Common myeloid progenitor, CD34-positive (primary cell): Measurements from ENCODE around the gene IMMP2L.

Experiments used
- CTCF ChIA-PET: fragments of 350-600 bp; sonication (Branson Sonifier 250); formaldehyde crosslinking; loops from one replicate; lab custom pipeline; 2021; ENCODE audit warnings: antibody characterized with exemption; lab: Charles Lee
- POLR2A ChIA-PET: fragments of 350-600 bp; sonication (Branson Sonifier 250); formaldehyde crosslinking; loops from one replicate; lab custom pipeline; 2021; ENCODE audit warnings: antibody characterized with exemption; lab: Charles Lee
- DNase-seq, 3 donors: peaks; one replicate each; pipeline versions ENCODE4 v3.0.0 to v3.0.0-alpha.2; 2013
- H3K27ac ChIP-seq, 2 experiments: 1 replicate in 1 of 2; 2 replicates in 1 of 2; pipeline ENCODE4 v1.7.0; 2013; ENCODE audit warnings: inconsistent platforms in 2 of 2, low read length in 2 of 2, mild to moderate bottlenecking in 2 of 2, low read depth in 1 of 2, moderate library complexity in 1 of 2; ENCODE audit not compliant: severe bottlenecking in 2 of 2, insufficient read depth in 1 of 2, poor library complexity in 1 of 2
- H3K27me3 ChIP-seq, 5 experiments: replicated peaks in 2 of 5; 1 replicate in 3 of 5; 2 replicates in 2 of 5; pipeline versions ENCODE4 v1.6.1 to v1.7.0; 2013; ENCODE audit warnings: low read length in 4 of 5, mild to moderate bottlenecking in 2 of 5, moderate library complexity in 2 of 5, inconsistent platforms in 1 of 5; ENCODE audit not compliant: insufficient read depth in 5 of 5, control insufficient read depth in 4 of 5
- H3K36me3 ChIP-seq, 4 experiments: 1 replicate in 2 of 4; 2 replicates in 2 of 4; pipeline versions ENCODE4 v1.6.1 to v1.7.0; 2013; ENCODE audit warnings: low read length in 3 of 4, control low read depth in 1 of 4, mild to moderate bottlenecking in 1 of 4; ENCODE audit not compliant: control insufficient read depth in 4 of 4, insufficient read depth in 4 of 4
- H3K4me1 ChIP-seq, 4 experiments: 1 replicate in 3 of 4; 2 replicates in 1 of 4; pipeline versions ENCODE4 v1.6.1 to v1.7.1; 2013; ENCODE audit warnings: low read length in 3 of 4, mild to moderate bottlenecking in 3 of 4, control low read depth in 1 of 4, inconsistent platforms in 1 of 4, moderate library complexity in 1 of 4; ENCODE audit not compliant: control insufficient read depth in 4 of 4, insufficient read depth in 4 of 4; ENCODE audit errors: control extremely low read depth in 1 of 4
- H3K4me3 ChIP-seq, 7 experiments: 1 replicate in 4 of 7; 2 replicates in 3 of 7; pipeline versions ENCODE4 v1.5.1 to v1.7.0; 2013; ENCODE audit warnings: mild to moderate bottlenecking in 7 of 7, low read length in 6 of 7, moderate library complexity in 6 of 7, inconsistent platforms in 2 of 7, low read depth in 2 of 7, control low read depth in 1 of 7; ENCODE audit not compliant: insufficient read depth in 4 of 7, control insufficient read depth in 1 of 7; ENCODE audit errors: extremely low read depth in 1 of 7
- H3K9me3 ChIP-seq, 5 experiments: 1 replicate in 4 of 5; 2 replicates in 1 of 5; pipeline versions ENCODE4 v1.6.1 to v1.7.1; 2013; ENCODE audit warnings: low read length in 4 of 5, mild to moderate bottlenecking in 2 of 5, inconsistent platforms in 1 of 5, low read depth in 1 of 5, moderate library complexity in 1 of 5; ENCODE audit not compliant: control insufficient read depth in 4 of 5, insufficient read depth in 2 of 5; ENCODE audit errors: control extremely low read depth in 1 of 5
- WGBS: methylation state at CpG from one replicate; pipeline ENCODE4 v1.1.5; 2013; ENCODE audit not compliant: insufficient coverage; 5-methylcytosine and 5-hydroxymethylcytosine counted together

The IMMP2L gene

GRCh38 chr7:110964775-110965174, 597.5 kb downstream of the IMMP2L start:
- ChIA-PET CTCF (no interaction called here), POLR2A (no interaction called here)
- H3K4me3 ChIP-seq: no peak overlapping the region
- no peak for DNase-seq
- no peaks in the 10 kb centered on the region for H3K36me3 ChIP-seq
- WGBS: 90% methylated on average over 4 of the region's 6 CpGs
- H3K9me3 ChIP-seq: no peaks in the 10 kb centered on the region
- H3K27ac ChIP-seq: no peak overlapping the region
- H3K27me3 ChIP-seq: no peaks in the 10 kb centered on the region
- peaks cover 0 to 3% (median 0%) of the 10 kb centered on the region in 4 experiments for H3K4me1 ChIP-seq

DNA sequence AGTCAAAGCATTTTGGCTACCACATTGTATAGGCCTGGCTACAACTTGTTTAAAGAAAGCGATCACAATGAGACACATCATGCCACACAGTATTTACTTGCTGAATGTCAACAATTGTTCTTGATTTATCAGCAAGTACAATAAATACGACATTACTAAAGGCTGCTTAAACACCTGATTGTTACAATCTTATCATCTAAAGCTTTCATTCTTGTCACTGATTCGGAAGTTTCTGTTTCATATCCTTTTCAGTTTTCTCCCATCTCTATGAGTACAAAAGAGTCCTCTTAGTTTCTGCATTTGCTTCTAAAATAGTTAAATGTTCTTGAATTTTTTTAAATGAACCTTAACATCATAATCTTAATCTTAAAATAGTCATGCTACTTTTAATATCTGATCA, 599.5 kb downstream of the IMMP2L start:
- ChIA-PET POLR2A (no interaction called here), CTCF (no interaction called here)
- WGBS: 100% methylated on average over 1 of the region's 3 CpGs
- no peaks in the 10 kb centered on the region for H3K27me3 ChIP-seq
- no peak overlapping the region for H3K27ac ChIP-seq
- peaks cover 0 to 3% (median 0%) of the 10 kb centered on the region in 4 experiments for H3K4me1 ChIP-seq
- no peaks in the 10 kb centered on the region for H3K36me3 ChIP-seq
- no peak overlapping the region for H3K4me3 ChIP-seq
- H3K9me3 ChIP-seq: no peaks in the 10 kb centered on the region
- no peak for DNase-seq

DNA sequence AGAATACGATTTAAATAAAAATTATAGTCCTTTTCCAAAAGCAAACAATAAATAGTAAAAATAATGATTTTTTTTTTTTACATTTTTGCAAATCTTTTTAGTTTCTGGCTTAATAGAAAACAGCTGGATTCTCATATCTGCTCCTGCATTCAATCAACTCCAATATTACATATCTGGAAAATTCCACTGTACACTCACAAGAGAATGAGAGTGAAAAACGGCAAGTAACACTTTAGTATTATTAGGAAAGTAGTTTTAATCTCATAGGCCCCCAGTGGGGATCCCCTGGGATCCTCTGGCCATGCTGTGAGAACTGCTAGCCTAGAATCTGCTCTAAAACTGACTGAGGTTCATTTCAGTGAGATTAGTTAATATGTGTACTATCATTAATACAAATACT, 599.9 kb downstream of the IMMP2L start:
- no CpG with 5 or more reads among the region's 2 CpGs for WGBS
- H3K27ac ChIP-seq: no peak overlapping the region
- H3K27me3 ChIP-seq: no peaks in the 10 kb centered on the region
- no peak for DNase-seq
- no peaks in the 10 kb centered on the region for H3K9me3 ChIP-seq
- POLR2A ChIA-PET: no interaction called here
- H3K36me3 ChIP-seq: no peaks in the 10 kb centered on the region
- H3K4me3 ChIP-seq: no peak overlapping the region
- peaks cover 0 to 3% (median 0%) of the 10 kb centered on the region in 4 experiments for H3K4me1 ChIP-seq
- CTCF ChIA-PET: no interaction called here

- DNase-seq: no peak
- peaks cover 0 to 3% (median 0%) of the 10 kb centered on the region in 4 experiments for H3K4me1 ChIP-seq
- H3K27ac ChIP-seq: no peak overlapping the region
- ChIA-PET CTCF (no interaction called here), POLR2A (no interaction called here)
- H3K4me3 ChIP-seq: no peak overlapping the region
- H3K27me3 ChIP-seq: no peaks in the 10 kb centered on the region
- H3K36me3 ChIP-seq: no peaks in the 10 kb centered on the region
- no peaks in the 10 kb centered on the region for H3K9me3 ChIP-seq
Measured at GRCh38 chr7:110960811-110961210, 601.5 kb downstream of the IMMP2L start.

DNA sequence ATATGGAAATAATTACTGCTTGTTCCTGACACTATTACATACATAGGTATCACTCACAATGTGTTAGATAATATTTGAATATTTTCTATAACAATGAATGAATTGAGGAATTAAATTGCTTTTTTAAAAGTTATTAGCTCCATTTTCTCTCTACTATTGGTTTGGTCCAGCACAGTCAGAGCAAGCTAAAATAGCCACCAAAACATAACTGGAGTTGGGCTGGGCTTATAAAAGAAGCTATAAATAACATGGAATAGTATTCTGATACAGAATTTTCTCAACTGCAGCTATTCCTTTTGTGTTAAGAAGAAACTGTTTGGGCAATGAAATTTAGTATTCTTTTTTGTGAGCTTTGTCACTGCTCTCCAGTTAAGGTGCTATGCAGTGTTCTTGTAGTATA, 614.0 kb downstream of the IMMP2L start:
- no peaks in the 10 kb centered on the region for H3K36me3 ChIP-seq
- no peak overlapping the region for H3K27ac ChIP-seq
- H3K9me3 ChIP-seq: no peaks in the 10 kb centered on the region
- ChIA-PET CTCF (no interaction called here), POLR2A (no interaction called here)
- DNase-seq: no peak
- H3K27me3 ChIP-seq: no peaks in the 10 kb centered on the region
- H3K4me1 ChIP-seq: peaks cover 0 to 3% (median 0%) of the 10 kb centered on the region in 4 experiments
- H3K4me3 ChIP-seq: no peak overlapping the region

GRCh38 chr7:110947408-110947807, 614.9 kb downstream of the IMMP2L start:
- Histone ChIP-seq H3K4me3 (no peak overlapping the region), H3K27me3 (no peaks in the 10 kb centered on the region), H3K27ac (no peak overlapping the region), H3K36me3 (no peaks in the 10 kb centered on the region), H3K9me3 (no peaks in the 10 kb centered on the region), H3K4me1 (peaks cover 0 to 3% (median 0%) of the 10 kb centered on the region in 4 experiments)
- DNase-seq: no peak
- POLR2A ChIA-PET: no interaction called here
- 100% methylated on average over 1 of the region's 3 CpGs for WGBS
- CTCF ChIA-PET: no interaction called here

DNA sequence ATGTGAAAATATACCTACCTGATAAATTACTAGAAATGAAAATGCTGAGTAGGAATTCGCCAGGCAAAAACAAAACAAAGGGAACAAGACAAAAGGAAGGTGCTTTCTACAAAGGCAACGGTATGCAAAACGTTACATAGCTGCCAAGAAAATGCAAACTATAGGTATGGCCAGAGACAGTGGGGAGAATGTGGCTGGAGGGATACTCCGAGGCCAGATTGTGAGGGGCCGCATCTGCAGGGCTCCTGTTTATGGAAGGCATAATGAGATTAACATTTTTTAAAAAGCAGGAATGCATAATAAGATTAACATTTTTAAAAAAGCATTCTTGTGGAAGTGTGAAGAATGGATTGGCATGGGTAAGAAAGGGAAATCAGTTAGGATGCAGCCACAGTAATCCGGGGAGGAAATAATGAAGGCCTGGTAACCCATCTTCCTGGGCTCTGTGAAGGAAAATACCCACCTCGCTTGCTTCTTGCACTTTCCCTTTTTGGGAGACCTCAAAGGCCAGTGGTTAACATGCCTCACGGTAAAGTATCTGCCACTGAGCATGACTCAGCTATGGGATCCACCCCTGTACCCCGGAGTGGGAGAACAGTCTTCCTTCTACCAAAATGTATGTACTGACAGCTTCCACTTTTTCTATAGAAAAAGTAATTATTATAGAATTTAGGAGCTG, 617.2 kb downstream of the IMMP2L start:
- H3K27me3 ChIP-seq: no peaks in the 10 kb centered on the region
- no peaks in the 10 kb centered on the region for H3K36me3 ChIP-seq
- H3K9me3 ChIP-seq: no peaks in the 10 kb centered on the region
- H3K4me3 ChIP-seq: no peak overlapping the region
- DNase-seq: peak in 2 of 3 donors; percentile 29 to 47
- peaks cover 0 to 3% (median 0%) of the 10 kb centered on the region in 4 experiments for H3K4me1 ChIP-seq
- H3K27ac ChIP-seq: no peak overlapping the region
- WGBS: 79% methylated on average over 4 of the region's 9 CpGs
- CTCF ChIA-PET: no interaction called here
- POLR2A ChIA-PET: no interaction called here
